Skeletal muscle cell (primary cell): ENCODE results near the gene POU3F2.

Experiments used
- DNase-seq: peaks from one replicate; pipeline ENCODE4 v3.0.0-alpha.2; 2010; ENCODE audit warnings: low read depth
- H3K4me3 ChIP-seq: 2 replicates; pipeline ENCODE4 v1.5.1; 2011; ENCODE audit warnings: low read depth, mild to moderate bottlenecking, control low read depth, low read length, moderate library complexity

Gene POU3F2

DNA sequence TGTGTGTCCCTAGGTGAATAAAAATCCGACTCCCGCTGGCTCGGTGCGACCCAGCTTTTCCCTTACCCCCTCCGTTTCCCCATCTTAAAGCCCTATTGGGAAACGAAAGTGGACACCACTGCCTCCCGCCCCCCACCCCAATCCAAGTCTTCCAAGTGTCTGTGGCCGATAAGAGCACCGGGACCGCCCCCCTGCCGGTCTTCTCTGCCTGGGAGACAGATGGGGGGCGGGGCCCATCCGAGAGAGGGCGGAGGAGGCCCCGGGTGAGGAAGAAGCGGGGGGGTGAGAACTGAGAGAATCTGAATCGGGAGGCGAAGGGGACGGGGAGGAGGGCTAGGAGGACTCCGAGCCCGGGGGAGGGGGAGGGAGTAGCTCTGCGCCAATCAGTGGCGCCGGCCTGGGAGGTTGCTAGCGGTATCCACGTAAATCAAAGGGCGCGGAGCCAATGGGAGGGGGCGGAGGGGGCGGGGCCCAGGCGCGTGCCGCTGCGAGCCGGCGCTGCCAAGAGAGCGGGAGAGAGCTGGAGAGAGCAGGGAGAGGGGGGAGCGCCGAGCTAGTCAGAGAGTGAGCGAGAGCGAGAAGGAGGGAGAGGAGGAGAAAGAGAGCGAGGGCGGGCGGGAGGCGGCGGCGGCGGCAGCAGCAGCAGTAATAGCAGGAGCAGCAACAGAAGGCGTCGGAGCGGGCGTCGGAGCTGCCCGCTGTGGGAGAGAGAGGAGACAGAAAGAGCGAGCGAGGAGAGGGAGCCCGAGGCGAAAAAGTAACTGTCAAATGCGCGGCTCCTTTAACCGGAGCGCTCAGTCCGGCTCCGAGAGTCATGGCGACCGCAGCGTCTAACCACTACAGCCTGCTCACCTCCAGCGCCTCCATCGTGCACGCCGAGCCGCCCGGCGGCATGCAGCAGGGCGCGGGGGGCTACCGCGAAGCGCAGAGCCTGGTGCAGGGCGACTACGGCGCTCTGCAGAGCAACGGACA lies at the start of gene POU3F2:
TSS of gene POU3F2 (plus strand) at position 515 of the 972 bp plus-strand sequence. CDS start at position 815, 300 bp downstream.
- H3K4me3 ChIP-seq = peak within 1 kb of the TSS; percentile 46
- peak; percentile 31 for DNase-seq

DNA sequence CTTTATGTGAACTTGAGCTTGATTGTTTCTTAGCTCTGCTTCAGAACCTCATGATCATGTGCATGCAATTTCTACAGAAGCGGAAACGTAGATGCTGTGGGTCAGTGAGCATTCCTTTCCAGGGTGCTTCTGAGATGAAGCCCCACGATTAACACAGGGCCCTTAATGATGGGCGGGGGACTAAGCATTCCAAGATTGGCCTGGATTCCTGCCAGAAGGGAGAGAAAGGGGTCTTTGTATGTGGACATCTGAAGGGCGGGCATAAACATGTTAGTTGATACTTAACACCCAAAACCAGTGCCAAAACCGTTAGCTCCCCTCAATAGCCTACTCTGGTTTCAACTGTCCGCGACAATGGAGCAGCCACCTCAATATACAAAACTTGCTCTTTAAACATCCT lies 46.9 kb upstream of the POU3F2 start:
- DNase-seq = no peak
- no peak overlapping the region for H3K4me3 ChIP-seq

GRCh38 chr6:98787961-98788360 lies 46.4 kb upstream of the POU3F2 start:
- no peak for DNase-seq
- no peak overlapping the region for H3K4me3 ChIP-seq

GRCh38 chr6:98794307-98794842 lies 40.0 kb upstream of the POU3F2 start:
- no peak overlapping the region for H3K4me3 ChIP-seq
- no peak for DNase-seq

GRCh38 chr6:98797217-98797994 lies 37.0 kb upstream of the POU3F2 start:
- DNase-seq = no peak
- no peak overlapping the region for H3K4me3 ChIP-seq

DNA sequence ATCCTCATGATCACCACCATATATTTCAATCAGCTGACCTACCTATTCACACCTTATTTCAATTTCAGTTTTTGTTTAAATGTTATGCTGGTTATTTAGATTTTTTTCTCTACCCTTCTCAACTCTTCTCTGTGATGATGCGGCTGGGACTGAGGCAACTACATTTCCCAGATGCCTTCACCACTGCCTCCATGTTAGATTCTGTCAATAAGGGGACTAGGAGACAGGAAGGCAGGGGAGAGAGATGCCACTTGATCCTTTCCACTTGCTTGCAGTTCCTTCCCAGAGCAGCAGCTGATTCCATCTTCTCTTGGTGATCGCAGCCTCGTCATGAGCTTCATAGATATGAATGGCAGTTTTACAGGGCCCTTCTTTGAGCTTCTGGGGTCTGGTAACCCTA lies 33.5 kb upstream of the POU3F2 start:
- no peak overlapping the region for H3K4me3 ChIP-seq
- DNase-seq = no peak

DNA sequence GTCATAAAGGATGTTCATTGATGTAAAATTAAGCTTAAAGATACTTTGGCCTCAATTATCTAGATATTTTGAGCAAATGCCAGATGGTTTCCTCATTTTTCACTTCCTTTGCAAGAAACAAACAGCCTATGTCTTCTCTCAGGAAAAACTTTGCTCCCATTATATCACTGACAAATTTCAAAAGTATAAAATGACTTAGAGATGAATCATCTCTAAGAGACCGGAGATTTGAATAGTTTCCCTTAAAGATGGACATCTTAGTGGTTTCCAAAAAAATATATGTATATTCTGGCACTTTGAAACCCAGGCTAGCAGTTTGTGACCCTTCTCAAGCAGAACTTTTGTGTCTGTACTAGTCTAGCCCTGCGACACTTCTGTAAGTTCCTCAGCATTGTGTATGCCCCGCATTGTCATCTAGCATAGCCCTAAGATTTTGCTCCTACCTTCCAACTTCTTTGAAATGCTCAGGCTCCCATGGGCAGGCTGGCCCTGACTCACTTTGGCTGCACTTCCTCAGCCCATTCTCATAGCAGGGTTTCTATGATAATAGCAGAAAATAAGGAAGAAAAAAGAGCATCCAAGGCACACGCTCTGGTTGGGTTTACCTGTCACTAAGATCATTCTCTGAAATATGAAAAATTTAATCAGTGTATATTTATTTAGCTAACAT lies 25.7 kb upstream of the POU3F2 start:
- H3K4me3 ChIP-seq = no peak overlapping the region
- no peak for DNase-seq

DNA sequence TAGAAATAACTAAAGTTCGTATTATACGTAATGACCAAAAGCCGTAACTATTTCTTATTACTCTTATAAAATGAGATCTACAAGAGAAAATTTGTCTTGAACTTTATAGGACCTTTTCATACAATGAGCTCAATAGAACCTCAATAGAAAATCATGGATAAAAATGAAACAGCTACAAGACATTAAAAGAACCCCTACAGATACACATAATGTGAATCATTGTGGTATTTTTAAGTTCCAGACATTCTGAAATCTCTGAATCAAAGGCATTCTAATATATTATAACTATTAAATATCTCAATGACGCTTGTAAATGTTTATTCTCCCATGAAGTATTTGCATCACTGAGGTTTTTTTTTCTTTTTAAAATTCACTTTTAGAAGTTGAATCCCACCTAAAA lies 22.2 kb upstream of the POU3F2 start:
- DNase-seq = no peak

GRCh38 chr6:98816799-98817198 lies 17.6 kb upstream of the POU3F2 start:
- no peak overlapping the region for H3K4me3 ChIP-seq
- no peak for DNase-seq

More for the DNA sequence above, 22.2 kb upstream of the POU3F2 start:
- H3K4me3 ChIP-seq = no peak overlapping the region

GRCh38 chr6:98821756-98822405 lies 12.5 kb upstream of the POU3F2 start:
- DNase-seq = no peak
- H3K4me3 ChIP-seq = no peak overlapping the region

- DNase-seq = no peak
- H3K4me3 ChIP-seq = no peak overlapping the region
Measured at GRCh38 chr6:98823428-98824161, 10.8 kb upstream of the POU3F2 start.

- no peak overlapping the region for H3K4me3 ChIP-seq
- DNase-seq = no peak
Measured at GRCh38 chr6:98824162-98824901, 10.0 kb upstream of the POU3F2 start.

- DNase-seq = no peak
- no peak overlapping the region for H3K4me3 ChIP-seq
Measured at GRCh38 chr6:98824902-98825599, 9.3 kb upstream of the POU3F2 start.

- H3K4me3 ChIP-seq = no peak overlapping the region
- no peak for DNase-seq
Measured at GRCh38 chr6:98825600-98826230, 8.7 kb upstream of the POU3F2 start.

GRCh38 chr6:98827295-98828159 lies 6.8 kb upstream of the POU3F2 start:
- no peak for DNase-seq
- no peak overlapping the region for H3K4me3 ChIP-seq

DNA sequence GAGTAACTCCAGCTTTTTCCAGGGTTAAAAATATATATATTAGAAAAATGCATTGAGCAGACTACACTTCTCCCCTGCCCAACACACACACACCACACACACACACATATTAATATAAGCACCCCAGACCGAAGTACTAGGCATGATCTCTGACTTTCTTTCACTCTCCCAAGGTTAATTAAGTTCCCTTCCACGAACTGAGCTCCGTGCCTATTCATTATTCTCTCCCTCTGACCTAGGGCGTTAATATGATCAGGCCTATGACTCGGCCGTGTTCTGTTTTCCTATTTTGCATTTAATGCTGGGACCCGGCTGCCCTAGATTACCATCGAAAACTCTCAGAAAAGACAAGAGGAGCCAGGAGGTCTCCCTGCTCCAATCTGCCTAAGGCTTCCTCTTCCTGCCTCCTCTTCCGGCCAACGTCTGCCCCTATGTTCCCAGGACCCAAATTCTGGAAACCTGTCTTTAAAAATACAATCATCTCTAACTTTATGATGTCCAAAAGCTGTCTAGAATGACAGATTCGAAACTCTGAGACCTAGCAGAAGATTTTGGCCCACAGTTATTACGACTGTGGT lies 6.1 kb upstream of the POU3F2 start:
- no peak overlapping the region for H3K4me3 ChIP-seq
- no peak for DNase-seq
